Spleen (tissue), 11 donors: ENCODE data around the gene FAM3D. TPM values are rescaled to one million over a fixed set of nuclear protein-coding genes. Genes with fewer than 3 reads are reported as not detected.

Experiments
- DNase-seq: peaks from one replicate; pipeline ENCODE4 v3.0.0-alpha.2; 2020
- H3K27ac ChIP-seq, 8 donors: fragments of 200-600 bp; sonication (generic) in 7 of 8; 1 replicate in 4 of 8; 2 replicates in 4 of 8; pipeline versions ENCODE4 v1.5.0 to v1.8.0; 2016 to 2021; ENCODE audit warnings: inconsistent platforms in 4 of 8, mild to moderate bottlenecking in 4 of 8, moderate library complexity in 1 of 8
- H3K27me3 ChIP-seq, 7 donors: fragments of 200-600 bp; sonication (generic) in 6 of 7; replicated peaks in 1 of 7; 1 replicate in 4 of 7; 2 replicates in 3 of 7; pipeline versions ENCODE4 v1.5.0 to v1.8.0; 2016 to 2021; ENCODE audit warnings: inconsistent platforms in 3 of 7, mild to moderate bottlenecking in 1 of 7
- H3K36me3 ChIP-seq, 6 donors: fragments of 200-600 bp; sonication (generic) in 5 of 6; 1 replicate in 4 of 6; 2 replicates in 2 of 6; pipeline versions ENCODE4 v1.5.0 to v1.8.0; 2016 to 2021; ENCODE audit warnings: inconsistent platforms in 2 of 6
- H3K4me1 ChIP-seq, 6 donors: fragments of 200-600 bp; sonication (generic) in 5 of 6; 1 replicate in 3 of 6; 2 replicates in 3 of 6; pipeline versions ENCODE4 v1.5.0 to v1.8.0; 2016 to 2021; ENCODE audit warnings: inconsistent platforms in 3 of 6
- H3K4me3 ChIP-seq, 8 donors: fragments of 200-600 bp; sonication (generic) in 7 of 8; 1 replicate in 4 of 8; 2 replicates in 4 of 8; pipeline versions ENCODE4 v1.5.0 to v1.8.0; 2016 to 2021; ENCODE audit warnings: inconsistent platforms in 4 of 8, mild to moderate bottlenecking in 4 of 8, moderate library complexity in 2 of 8
- H3K9me3 ChIP-seq, 8 donors: fragments of 200-600 bp; sonication (generic) in 7 of 8; 1 replicate in 4 of 8; 2 replicates in 4 of 8; pipeline versions ENCODE4 v1.5.0 to v1.8.0; 2016 to 2021; ENCODE audit warnings: inconsistent platforms in 4 of 8
- POLR2A ChIP-seq, 3 donors: fragments of 450-650 bp; IDR thresholded peaks; one replicate each; pipeline ENCODE4 v1.5.1; 2017; ENCODE audit warnings: antibody characterized with exemption in 3 of 3, mild to moderate bottlenecking in 1 of 3
- POLR2AphosphoS5 ChIP-seq, 3 donors: sonication (generic); formaldehyde crosslinking; IDR thresholded peaks; one replicate each; pipeline ENCODE4 v1.5.1; 2017; ENCODE audit warnings: antibody characterized with exemption in 3 of 3
- WGBS, 5 donors: extraction: QIAGEN DNeasy Blood & Tissue Kit in 3 of 5; methylation state at CpG; one replicate each; pipeline versions ENCODE4 v1.1.5 to v1.1.7; 2013 to 2018; 5-methylcytosine and 5-hydroxymethylcytosine counted together
- intact Hi-C: fragments of 100-400 bp; cut with DNase I; formaldehyde crosslinking; loops from one replicate; pipeline ENCODE4 v1.15.0; 2023; ENCODE audit warnings: low total_unique reads
- polyA plus RNA-seq, 3 donors: library from polyadenylated mRNA; stranded (reverse); fragments of 200-250 nt; gene quantifications; one replicate each; pipeline ENCODE4 v1.2.1, GENCODE V29; 2013
- total RNA-seq, 7 donors: library from RNA; depleted of rRNA in 3 of 7; stranded (reverse); fragments of >200 nt in 3 of 7; fragmentation: NEBNext Ultra II Directional in 4 of 7; extraction: Animal tissue kit (Norgen Biotek cat#: 25700) in 4 of 7; gene quantifications; one replicate each; pipeline versions ENCODE4 v1.1.0 to v1.2.1, GENCODE V29; 2016 to 2021
- TF ChIP-seq, protein P1 (sequence below), 11 experiments: fragments of 200-600 bp in 7 of 11; fragments of 450-650 bp in 4 of 11; sonication (generic) in 4 of 11; IDR thresholded peaks in 8 of 11; conservative IDR thresholded peaks in 3 of 11; 1 replicate in 7 of 11; 2 replicates in 4 of 11; pipeline versions ENCODE4 v1.4.0 to v1.8.0; 2016 to 2021; ENCODE audit warnings: antibody characterized with exemption in 11 of 11, inconsistent platforms in 4 of 11, mild to moderate bottlenecking in 1 of 11
- donor health status: healthy with polysubstance abuse.
- donor health status: DM: no; HTN: no; CAD: no; lungs with moderate emphysema.
- donor health status: DM: no; HTN: no; CAD: no.
- donor health status: Bipolar disorder and iron deficiency.
- donor health status: healthy.
- donor health status: DM: no; HTN: no; CAD: no.
- donor health status: DM: yes; HTN: yes; CAD: no.

The FAM3D gene
- total and polyA plus RNA-seq, 10 donors, result 0.23 to 0.42 (median 0.32) TPM; not detected in 6

DNA sequence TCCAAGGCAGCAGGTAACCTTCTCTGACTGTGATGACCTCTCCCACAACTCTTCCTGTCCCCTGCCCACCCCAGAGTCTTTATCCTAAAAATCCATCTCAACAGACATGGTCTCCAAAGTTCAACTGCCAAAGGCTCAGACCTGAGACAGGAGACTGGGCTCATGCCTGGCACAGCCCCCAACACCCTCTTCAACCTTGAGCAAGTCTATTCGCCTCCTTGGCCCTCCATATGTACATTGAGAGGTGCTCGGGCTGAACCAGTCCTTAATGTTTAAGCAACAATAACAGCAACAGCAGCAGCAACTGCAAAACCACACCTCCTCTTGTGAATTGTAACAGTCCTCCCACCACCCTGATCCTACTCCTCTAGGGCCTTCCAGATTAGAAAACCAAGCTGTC, 9.9 kb downstream of the FAM3D start:
- intact Hi-C loops, result no loop called here
- H3K36me3 ChIP-seq, result no peaks in the 10 kb centered on the region
- H3K4me1 ChIP-seq, result no peaks in the 10 kb centered on the region
- 80 to 95% (median 87%) methylated on average over 2 of the region's 2 CpGs for WGBS, 5 donors
- no peak for DNase-seq
- TF ChIP-seq, protein P1, sequence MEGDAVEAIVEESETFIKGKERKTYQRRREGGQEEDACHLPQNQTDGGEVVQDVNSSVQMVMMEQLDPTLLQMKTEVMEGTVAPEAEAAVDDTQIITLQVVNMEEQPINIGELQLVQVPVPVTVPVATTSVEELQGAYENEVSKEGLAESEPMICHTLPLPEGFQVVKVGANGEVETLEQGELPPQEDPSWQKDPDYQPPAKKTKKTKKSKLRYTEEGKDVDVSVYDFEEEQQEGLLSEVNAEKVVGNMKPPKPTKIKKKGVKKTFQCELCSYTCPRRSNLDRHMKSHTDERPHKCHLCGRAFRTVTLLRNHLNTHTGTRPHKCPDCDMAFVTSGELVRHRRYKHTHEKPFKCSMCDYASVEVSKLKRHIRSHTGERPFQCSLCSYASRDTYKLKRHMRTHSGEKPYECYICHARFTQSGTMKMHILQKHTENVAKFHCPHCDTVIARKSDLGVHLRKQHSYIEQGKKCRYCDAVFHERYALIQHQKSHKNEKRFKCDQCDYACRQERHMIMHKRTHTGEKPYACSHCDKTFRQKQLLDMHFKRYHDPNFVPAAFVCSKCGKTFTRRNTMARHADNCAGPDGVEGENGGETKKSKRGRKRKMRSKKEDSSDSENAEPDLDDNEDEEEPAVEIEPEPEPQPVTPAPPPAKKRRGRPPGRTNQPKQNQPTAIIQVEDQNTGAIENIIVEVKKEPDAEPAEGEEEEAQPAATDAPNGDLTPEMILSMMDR (IDR thresholded peaks at IDR 0.05 in 8 of 11, conservative IDR thresholded peaks at IDR 0.05 in 3 of 11), result no peak
- TF ChIP-seq POLR2AphosphoS5 (IDR thresholded peaks at IDR 0.05) (no peak), POLR2A (IDR thresholded peaks at IDR 0.05) (no peak)
- no peak overlapping the region for H3K4me3 ChIP-seq
- no peaks in the 10 kb centered on the region for H3K9me3 ChIP-seq
- H3K27ac ChIP-seq, result no peak overlapping the region
- peaks cover 0 to 4% (median 0%) of the 10 kb centered on the region in 7 donors for H3K27me3 ChIP-seq

- H3K9me3 ChIP-seq, result no peaks in the 10 kb centered on the region
- DNase-seq, result no peak
- H3K4me3 ChIP-seq, result no peak overlapping the region
- H3K4me1 ChIP-seq, result no peaks in the 10 kb centered on the region
- 75 to 93% (median 83%) methylated on average over 6 of the region's 6 CpGs for WGBS, 5 donors
- no peak overlapping the region for H3K27ac ChIP-seq
- TF ChIP-seq POLR2A (IDR thresholded peaks at IDR 0.05), result no peak
- TF ChIP-seq POLR2AphosphoS5 (IDR thresholded peaks at IDR 0.05), result no peak
- TF ChIP-seq, protein P1 (IDR thresholded peaks at IDR 0.05 in 8 of 11, conservative IDR thresholded peaks at IDR 0.05 in 3 of 11), result no peak
- no peaks in the 10 kb centered on the region for H3K36me3 ChIP-seq
- intact Hi-C loops, result no loop called here
- peaks cover 0 to 4% (median 0%) of the 10 kb centered on the region in 7 donors for H3K27me3 ChIP-seq
Observed at GRCh38 chr3:58654466-58654865, 12.1 kb downstream of the FAM3D start.

- Histone ChIP-seq H3K9me3 (peaks cover 0 to 7% (median 0%) of the 10 kb centered on the region in 8 donors), H3K4me3 (no peak overlapping the region), H3K36me3 (no peaks in the 10 kb centered on the region), H3K4me1 (peaks cover 0 to under 1% (median 0%) of the 10 kb centered on the region in 6 donors), H3K27ac (no peak overlapping the region), H3K27me3 (peaks cover 0 to 4% (median 0%) of the 10 kb centered on the region in 7 donors)
- TF ChIP-seq, protein P1 (IDR thresholded peaks at IDR 0.05 in 8 of 11, conservative IDR thresholded peaks at IDR 0.05 in 3 of 11), result no peak
- TF ChIP-seq POLR2AphosphoS5 (IDR thresholded peaks at IDR 0.05) (no peak), POLR2A (IDR thresholded peaks at IDR 0.05) (no peak)
- intact Hi-C loops, result no loop called here
- WGBS, 5 donors, result 18 to 83% (median 67%) methylated on average over 2 of the region's 2 CpGs
- no peak for DNase-seq
Observed at GRCh38 chr3:58652624-58653023, 13.9 kb downstream of the FAM3D start.

GRCh38 chr3:58651276-58651675, 15.3 kb downstream of the FAM3D start:
- H3K27ac ChIP-seq, result no peak overlapping the region
- H3K36me3 ChIP-seq, result no peaks in the 10 kb centered on the region
- H3K9me3 ChIP-seq, result peaks cover 0 to 7% (median 0%) of the 10 kb centered on the region in 8 donors
- no peak overlapping the region for H3K4me3 ChIP-seq
- no peak for DNase-seq
- H3K4me1 ChIP-seq, result peaks cover 0 to 10% (median 0%) of the 10 kb centered on the region in 6 donors
- intact Hi-C loops, result no loop called here
- peaks cover 0 to 4% (median 0%) of the 10 kb centered on the region in 7 donors for H3K27me3 ChIP-seq
- TF ChIP-seq, protein P1 (IDR thresholded peaks at IDR 0.05 in 8 of 11, conservative IDR thresholded peaks at IDR 0.05 in 3 of 11), result no peak
